Natural killer cell (primary cell): ENCODE measurements around the gene SVEP1. TPM values are rescaled to one million over a fixed set of nuclear protein-coding genes. Genes with fewer than 3 reads are reported as not detected.

Experiments used
- ATAC-seq, 3 donors: fragments of 150-1000 bp in 2 of 3; fragments of 200-7000 bp in 1 of 3; cut with Tn5 transposase; 1 replicate in 1 of 3; 2 replicates in 2 of 3; pipeline ENCODE4 v1.10.0; 2021; ENCODE audit warnings: mild to moderate bottlenecking in 2 of 3, moderate library complexity in 2 of 3
- DNase-seq, 2 donors: peaks; one replicate each; pipeline versions ENCODE4 v3.0.0 to v3.0.0-alpha.2; 2013 to 2021; ENCODE audit warnings: mixed read lengths in 1 of 2
- H3K27ac ChIP-seq: one replicate; pipeline ENCODE4 v1.5.1; 2013; ENCODE audit warnings: mild to moderate bottlenecking, low read length
- H3K27me3 ChIP-seq: one replicate; pipeline ENCODE4 v1.6.1; 2013; ENCODE audit warnings: low read length; ENCODE audit not compliant: control insufficient read depth, insufficient read depth
- H3K36me3 ChIP-seq: one replicate; pipeline ENCODE4 v1.6.1; 2013; ENCODE audit warnings: low read length; ENCODE audit not compliant: control insufficient read depth, insufficient read depth
- H3K4me1 ChIP-seq: one replicate; pipeline ENCODE4 v1.6.1; 2013; ENCODE audit warnings: low read length; ENCODE audit not compliant: control insufficient read depth, insufficient read depth
- H3K4me3 ChIP-seq: one replicate; pipeline ENCODE4 v1.5.1; 2013; ENCODE audit warnings: low read length
- H3K9me3 ChIP-seq: one replicate; pipeline ENCODE4 v1.6.1; 2013; ENCODE audit warnings: low read length; ENCODE audit not compliant: control insufficient read depth, insufficient read depth
- H3K27ac Mint-ChIP-seq, 2 donors: one replicate each; pipeline ENCODE4 v1.8.0; 2022; ENCODE audit warnings: mild to moderate bottlenecking in 2 of 2, mixed read lengths in 2 of 2, moderate library complexity in 1 of 2
- H3K27me3 Mint-ChIP-seq, 2 donors: one replicate each; pipeline ENCODE4 v1.8.0; 2022; ENCODE audit warnings: low read depth in 2 of 2, mixed read lengths in 2 of 2
- H3K36me3 Mint-ChIP-seq: one replicate; pipeline ENCODE4 v1.8.0; 2022; ENCODE audit warnings: mixed read lengths
- H3K4me1 Mint-ChIP-seq, 2 donors: one replicate each; pipeline ENCODE4 v1.8.0; 2022; ENCODE audit warnings: mixed read lengths in 2 of 2
- H3K4me3 Mint-ChIP-seq: one replicate; pipeline ENCODE4 v1.8.0; 2022; ENCODE audit warnings: mild to moderate bottlenecking, moderate library complexity, mixed read lengths
- H3K9me3 Mint-ChIP-seq, 2 donors: one replicate each; pipeline ENCODE4 v1.8.0; 2022; ENCODE audit warnings: mixed read lengths in 2 of 2
- WGBS: methylation state at CpG from one replicate; pipeline ENCODE4 v1.1.7; 2013; ENCODE audit warnings: missing lambda C conversion rate; ENCODE audit not compliant: insufficient coverage; 5-methylcytosine and 5-hydroxymethylcytosine counted together
- intact Hi-C: fragments of 100-400 bp; cut with micrococcal nuclease; formaldehyde crosslinking; loops from one replicate; pipeline ENCODE4 v1.14.2; 2022
- total RNA-seq, 4 donors: library from RNA; stranded (reverse); fragments of 120-200 nt in 1 of 4; gene quantifications; one replicate each; pipeline versions ENCODE4 v1.2.3 to v1.2.4, GENCODE V29; 2013 to 2022
- TF ChIP-seq, protein P1 (sequence below): fragments of 200-600 bp; IDR thresholded peaks from one replicate; pipeline ENCODE4 v1.8.0; 2022; ENCODE audit warnings: antibody characterized with exemption

Gene SVEP1
- total RNA-seq, 3 donors from 2014 or later (not counting 1 experiment from before 2014, with no cell fraction given), result not detected

DNA sequence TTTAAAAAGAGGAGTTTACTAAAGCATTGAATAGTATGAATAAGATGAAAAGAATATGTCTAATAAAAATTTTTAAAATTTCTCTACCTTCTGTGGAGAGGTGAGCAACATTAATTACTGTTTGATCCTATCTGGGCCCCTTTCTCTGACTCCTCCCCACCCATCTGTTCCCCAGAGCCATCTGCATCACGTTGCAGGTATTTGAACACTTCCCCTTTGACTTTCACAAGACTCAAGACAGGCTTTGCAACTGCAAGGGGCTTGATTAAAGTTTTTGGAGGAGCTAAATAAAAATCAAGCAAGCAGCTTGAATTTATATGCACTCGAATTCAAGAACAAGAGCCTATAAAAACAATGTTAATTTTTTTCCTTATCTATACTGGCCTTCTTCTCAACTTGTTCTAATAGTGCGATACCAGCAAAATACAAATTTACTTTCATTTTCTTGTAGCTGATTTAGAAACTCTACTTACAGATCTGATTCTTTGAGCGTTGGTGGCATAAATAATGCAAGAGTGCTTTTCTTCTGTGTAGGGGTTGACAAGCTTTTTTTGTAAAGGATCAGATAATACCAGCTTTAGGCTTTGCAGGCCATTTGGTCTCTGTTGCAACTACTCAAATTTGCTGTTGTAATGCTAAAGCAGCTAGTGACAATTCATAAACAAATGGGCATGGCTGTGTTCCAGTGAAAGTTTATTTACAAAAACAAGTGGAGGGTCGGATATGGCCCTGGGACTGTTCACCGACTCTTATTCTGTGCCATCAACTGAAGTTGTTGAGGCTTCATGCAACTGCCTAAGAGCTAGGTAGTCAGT, 263.1 kb downstream of the SVEP1 start:
- peaks cover 2% of the 10 kb centered on the region for H3K9me3 ChIP-seq
- intact Hi-C loops, result no loop called here
- Mint-ChIP-seq H3K36me3 (no peaks in the 10 kb centered on the region), H3K9me3 (no peaks in the 10 kb centered on the region), H3K27me3 (peaks cover 0 to 12% of the 10 kb centered on the region in 2 donors), H3K4me3 (peak overlapping the region; percentile 79), H3K4me1 (peaks cover 7 to 10% of the 10 kb centered on the region in 2 donors), H3K27ac (peak overlapping the region; percentile 53 to 78)
- no peaks in the 10 kb centered on the region for H3K27me3 ChIP-seq
- no peak overlapping the region for H3K4me3 ChIP-seq
- H3K36me3 ChIP-seq, result no peaks in the 10 kb centered on the region
- ATAC-seq, result peak in 2 of 3 donors; percentile 49 to 54
- no peak for DNase-seq
- WGBS, result 30% methylated on average over 6 of the region's 6 CpGs
- TF ChIP-seq, protein P1, sequence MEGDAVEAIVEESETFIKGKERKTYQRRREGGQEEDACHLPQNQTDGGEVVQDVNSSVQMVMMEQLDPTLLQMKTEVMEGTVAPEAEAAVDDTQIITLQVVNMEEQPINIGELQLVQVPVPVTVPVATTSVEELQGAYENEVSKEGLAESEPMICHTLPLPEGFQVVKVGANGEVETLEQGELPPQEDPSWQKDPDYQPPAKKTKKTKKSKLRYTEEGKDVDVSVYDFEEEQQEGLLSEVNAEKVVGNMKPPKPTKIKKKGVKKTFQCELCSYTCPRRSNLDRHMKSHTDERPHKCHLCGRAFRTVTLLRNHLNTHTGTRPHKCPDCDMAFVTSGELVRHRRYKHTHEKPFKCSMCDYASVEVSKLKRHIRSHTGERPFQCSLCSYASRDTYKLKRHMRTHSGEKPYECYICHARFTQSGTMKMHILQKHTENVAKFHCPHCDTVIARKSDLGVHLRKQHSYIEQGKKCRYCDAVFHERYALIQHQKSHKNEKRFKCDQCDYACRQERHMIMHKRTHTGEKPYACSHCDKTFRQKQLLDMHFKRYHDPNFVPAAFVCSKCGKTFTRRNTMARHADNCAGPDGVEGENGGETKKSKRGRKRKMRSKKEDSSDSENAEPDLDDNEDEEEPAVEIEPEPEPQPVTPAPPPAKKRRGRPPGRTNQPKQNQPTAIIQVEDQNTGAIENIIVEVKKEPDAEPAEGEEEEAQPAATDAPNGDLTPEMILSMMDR, result no peak
- H3K4me1 ChIP-seq, result no peaks in the 10 kb centered on the region
- no peak overlapping the region for H3K27ac ChIP-seq

Other genes with a start within 250 kb of the SVEP1 start
- not detected for gene TXNDC8, start 241.9 kb downstream of the SVEP1 start, total RNA-seq
- gene MUSK, start 89.0 kb upstream of the SVEP1 start, total RNA-seq, result not detected